ENCODE results near the gene PSMB5. TPM values are rescaled to one million over a fixed set of nuclear protein-coding genes. Genes with fewer than 3 reads are reported as not detected.

PSMB5 gene
- total and polyA plus RNA-seq, 2 of the 13 experiments (the other 11 are each of a cell fraction or from before 2014, with no cell fraction given): 705 to 871 TPM

DNA sequence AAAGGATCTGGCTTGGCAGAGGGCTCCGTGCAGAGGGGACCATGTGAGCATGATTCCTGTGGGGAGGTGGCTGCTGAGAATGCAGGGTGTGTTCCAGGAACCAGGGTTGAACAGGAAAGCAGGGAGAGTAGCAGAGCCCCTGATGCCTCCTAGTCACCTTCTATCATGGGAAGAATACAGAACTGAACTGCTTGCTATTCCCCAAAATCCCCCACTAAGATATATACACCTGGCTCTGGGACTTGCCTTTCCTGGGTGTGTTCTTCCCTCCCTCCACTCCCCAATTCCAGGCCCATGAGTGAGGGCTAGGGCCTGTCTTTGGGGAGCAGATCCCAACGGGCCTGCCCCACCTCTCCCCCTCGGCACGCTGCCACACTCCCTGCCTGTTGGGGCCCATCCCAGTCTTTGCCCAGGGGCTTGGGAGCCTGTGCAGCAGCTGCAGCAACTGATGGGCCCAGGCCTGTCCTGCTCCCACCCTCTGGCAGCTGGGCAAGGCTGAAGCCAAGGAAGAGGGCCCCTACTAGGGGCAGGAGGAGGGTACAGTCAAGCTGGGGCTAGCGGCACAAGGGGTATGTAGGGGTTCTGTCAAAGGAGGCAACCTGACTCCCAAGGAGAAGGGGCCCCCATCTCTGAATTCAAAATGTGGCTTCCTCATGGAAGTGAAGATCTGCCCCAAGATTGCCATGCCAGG lies 55.6 kb downstream of the PSMB5 start (continued):
- TF ChIP-seq SKI (IDR thresholded peaks at IDR 0.05; ENCODE audit: partially characterized antibody): peak; percentile 6
- 0 out of 2 replicates have a peak, but pooled peaks have one; percentile 39 for TF ChIP-seq ETV5 (CRISPR knock-in tag; IDR thresholded peaks at IDR 0.05; ENCODE audit: borderline replicate concordance)
- TF ChIP-seq, protein P1, sequence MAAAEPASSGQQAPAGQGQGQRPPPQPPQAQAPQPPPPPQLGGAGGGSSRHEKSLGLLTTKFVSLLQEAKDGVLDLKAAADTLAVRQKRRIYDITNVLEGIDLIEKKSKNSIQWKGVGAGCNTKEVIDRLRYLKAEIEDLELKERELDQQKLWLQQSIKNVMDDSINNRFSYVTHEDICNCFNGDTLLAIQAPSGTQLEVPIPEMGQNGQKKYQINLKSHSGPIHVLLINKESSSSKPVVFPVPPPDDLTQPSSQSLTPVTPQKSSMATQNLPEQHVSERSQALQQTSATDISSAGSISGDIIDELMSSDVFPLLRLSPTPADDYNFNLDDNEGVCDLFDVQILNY (CRISPR knock-in tag; conservative IDR thresholded peaks at IDR 0.05): 0 out of 2 replicates have a peak, but pooled peaks have one; percentile 62
- TF ChIP-seq FOXJ3 (CRISPR knock-in tag; IDR thresholded peaks at IDR 0.05; ENCODE audit: borderline replicate concordance): no peak
- TF ChIP-seq ZNF205 (CRISPR knock-in tag; IDR thresholded peaks at IDR 0.05): no peak
- peak; percentile 89 for TF ChIP-seq ZFX (CRISPR knock-in tag; IDR thresholded peaks at IDR 0.05; ENCODE audit: low read depth)
- TF ChIP-seq, protein P2, sequence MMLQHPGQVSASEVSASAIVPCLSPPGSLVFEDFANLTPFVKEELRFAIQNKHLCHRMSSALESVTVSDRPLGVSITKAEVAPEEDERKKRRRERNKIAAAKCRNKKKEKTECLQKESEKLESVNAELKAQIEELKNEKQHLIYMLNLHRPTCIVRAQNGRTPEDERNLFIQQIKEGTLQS (CRISPR knock-in tag; IDR thresholded peaks at IDR 0.05): 0 out of 2 replicates have a peak, but pooled peaks have one; percentile 59
- TF ChIP-seq MEF2D (CRISPR knock-in tag; IDR thresholded peaks at IDR 0.05): peak; percentile 92
- TF ChIP-seq SRSF4 (IDR thresholded peaks at IDR 0.05; ENCODE audit: low read depth, low read length, poor library complexity, severe bottlenecking): no peak
- TF ChIP-seq YY1 (IDR thresholded peaks at IDR 0.05; ENCODE audit: insufficient read depth, insufficient replicate concordance, low read depth, low read length): no peak
- no peak for TF ChIP-seq ZNF260 (CRISPR knock-in tag; IDR thresholded peaks at IDR 0.05; ENCODE audit: borderline replicate concordance, low read depth)
- TF ChIP-seq, protein P3, sequence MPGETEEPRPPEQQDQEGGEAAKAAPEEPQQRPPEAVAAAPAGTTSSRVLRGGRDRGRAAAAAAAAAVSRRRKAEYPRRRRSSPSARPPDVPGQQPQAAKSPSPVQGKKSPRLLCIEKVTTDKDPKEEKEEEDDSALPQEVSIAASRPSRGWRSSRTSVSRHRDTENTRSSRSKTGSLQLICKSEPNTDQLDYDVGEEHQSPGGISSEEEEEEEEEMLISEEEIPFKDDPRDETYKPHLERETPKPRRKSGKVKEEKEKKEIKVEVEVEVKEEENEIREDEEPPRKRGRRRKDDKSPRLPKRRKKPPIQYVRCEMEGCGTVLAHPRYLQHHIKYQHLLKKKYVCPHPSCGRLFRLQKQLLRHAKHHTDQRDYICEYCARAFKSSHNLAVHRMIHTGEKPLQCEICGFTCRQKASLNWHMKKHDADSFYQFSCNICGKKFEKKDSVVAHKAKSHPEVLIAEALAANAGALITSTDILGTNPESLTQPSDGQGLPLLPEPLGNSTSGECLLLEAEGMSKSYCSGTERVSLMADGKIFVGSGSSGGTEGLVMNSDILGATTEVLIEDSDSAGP (CRISPR knock-in tag; IDR thresholded peaks at IDR 0.05; ENCODE audit: borderline replicate concordance): no peak
- TF ChIP-seq ZSCAN31 (CRISPR knock-in tag; IDR thresholded peaks at IDR 0.05; ENCODE audit: low read depth): 0 out of 2 replicates have a peak, but pooled peaks have one; percentile 42
- no peak for TF ChIP-seq SRSF9 (IDR thresholded peaks at IDR 0.05; ENCODE audit: borderline replicate concordance, insufficient read depth, low read depth, low read length, poor library complexity, severe bottlenecking)
- TF ChIP-seq ZBTB20 (CRISPR knock-in tag; IDR thresholded peaks at IDR 0.05; ENCODE audit: borderline replicate concordance, low read depth): peak; percentile 96
- peak; percentile 4; the same call in 1 of the 2 replicates for TF ChIP-seq GATAD1 (CRISPR knock-in tag; IDR thresholded peaks at IDR 0.05)
- peak; percentile 61; the same call in 1 of the 2 replicates for TF ChIP-seq ZNF772 (CRISPR knock-in tag; IDR thresholded peaks at IDR 0.05)
- TF ChIP-seq ZNF777 (CRISPR knock-in tag; IDR thresholded peaks at IDR 0.05): no peak
- no peak for TF ChIP-seq MYC (CRISPR knock-in tag; IDR thresholded peaks at IDR 0.05; ENCODE audit: borderline replicate concordance)
- TF ChIP-seq ZFYVE20 (CRISPR knock-in tag; IDR thresholded peaks at IDR 0.05; ENCODE audit: borderline replicate concordance, low read depth): no peak
- peak; percentile 58; the same call in 1 of the 2 replicates for TF ChIP-seq ZNF644 (CRISPR knock-in tag; IDR thresholded peaks at IDR 0.05; ENCODE audit: low read depth)
- TF ChIP-seq DMAP1 (CRISPR knock-in tag; IDR thresholded peaks at IDR 0.05): 0 out of 2 replicates have a peak, but pooled peaks have one; percentile 12
- peak; percentile 85; the same call in 1 of the 2 replicates for TF ChIP-seq GZF1 (CRISPR knock-in tag; IDR thresholded peaks at IDR 0.05)
- no peak for TF ChIP-seq ZMAT3 (CRISPR knock-in tag; conservative IDR thresholded peaks at IDR 0.05)
- peak; percentile 68 for TF ChIP-seq JARID2 (CRISPR knock-in tag; IDR thresholded peaks at IDR 0.05; ENCODE audit: insufficient replicate concordance)
- peak; percentile 94; the same call in 1 of the 2 replicates for TF ChIP-seq ZNF33B (CRISPR knock-in tag; IDR thresholded peaks at IDR 0.05)
- TF ChIP-seq, protein P4, sequence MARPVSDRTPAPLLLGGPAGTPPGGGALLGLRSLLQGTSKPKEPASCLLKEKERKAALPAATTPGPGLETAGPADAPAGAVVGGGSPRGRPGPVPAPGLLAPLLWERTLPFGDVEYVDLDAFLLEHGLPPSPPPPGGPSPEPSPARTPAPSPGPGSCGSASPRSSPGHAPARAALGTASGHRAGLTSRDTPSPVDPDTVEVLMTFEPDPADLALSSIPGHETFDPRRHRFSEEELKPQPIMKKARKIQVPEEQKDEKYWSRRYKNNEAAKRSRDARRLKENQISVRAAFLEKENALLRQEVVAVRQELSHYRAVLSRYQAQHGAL (CRISPR knock-in tag; IDR thresholded peaks at IDR 0.05; ENCODE audit: not compliant biosample characterization): no peak
